ENCODE data around the gene SPEG.

Gene SPEG

GRCh38 chr2:219517954-219518778 is 83.5 kb downstream of the SPEG start:
- no peak for DNase-seq

DNA sequence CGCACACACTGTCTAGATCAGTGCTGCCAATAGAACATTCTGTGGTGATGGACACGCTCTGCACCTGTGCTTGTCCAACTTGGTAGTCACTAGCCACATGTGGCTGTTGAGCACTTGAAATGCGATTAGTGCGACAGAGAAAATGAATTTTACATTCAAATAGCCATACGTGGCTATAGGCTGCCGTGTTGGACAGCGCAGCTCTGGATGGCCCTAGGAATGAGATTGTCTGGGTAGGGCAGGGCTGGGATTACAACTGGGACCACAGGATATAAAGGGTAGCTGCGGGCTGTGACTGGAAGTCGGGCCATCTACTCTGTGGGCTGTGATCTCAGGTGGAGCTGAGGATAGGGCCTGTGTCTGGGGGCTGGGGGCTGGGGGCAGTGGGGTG is 84.9 kb downstream of the SPEG start:
- DNase-seq = no peak

DNA sequence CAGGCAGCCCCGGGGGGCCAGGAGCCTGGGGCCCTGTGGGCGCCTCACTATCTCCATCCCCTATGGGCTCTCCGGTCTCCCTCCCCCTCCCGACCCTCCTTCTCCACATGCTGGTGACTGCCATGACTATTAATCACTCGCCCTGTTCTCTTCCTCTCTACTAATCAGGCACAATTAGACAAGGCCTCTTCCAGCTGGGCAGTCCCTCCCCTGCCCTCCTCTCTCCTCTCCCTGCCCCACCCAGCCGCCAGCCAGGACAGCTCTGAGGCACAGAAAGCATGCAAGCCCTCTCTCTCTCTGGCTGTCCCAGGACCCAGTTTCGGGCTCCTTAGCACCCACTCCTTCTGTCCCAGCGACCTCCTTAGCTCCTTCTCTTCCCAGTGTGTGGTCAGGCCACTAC is 85.4 kb downstream of the SPEG start:
- no peak for DNase-seq

- no peak for DNase-seq
Measured at GRCh38 chr2:219521066-219521880, 86.6 kb downstream of the SPEG start.

- DNase-seq = no peak
Measured at GRCh38 chr2:219522111-219523030, 87.7 kb downstream of the SPEG start.

- no peak for DNase-seq
Measured at GRCh38 chr2:219523031-219523671, 88.5 kb downstream of the SPEG start.

DNA sequence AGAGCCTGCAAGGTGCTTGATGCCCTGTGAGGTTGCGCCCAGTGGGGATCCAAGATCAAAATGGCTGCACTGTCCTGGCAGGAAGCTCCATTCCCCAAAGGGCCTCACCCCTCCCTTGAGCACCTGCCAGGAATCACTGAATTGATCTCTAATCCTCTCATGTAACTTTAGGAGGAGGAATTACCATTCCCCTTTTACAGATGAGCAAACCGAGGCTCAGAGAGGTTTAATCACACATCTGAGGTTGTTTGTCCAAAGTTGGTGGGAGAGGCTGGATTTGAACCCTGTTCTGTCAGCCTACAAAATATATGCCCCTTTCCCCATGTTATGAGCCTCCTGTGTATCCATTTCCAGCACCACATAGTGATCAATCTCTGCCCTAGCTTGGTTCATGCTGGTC is 90.2 kb downstream of the SPEG start:
- DNase-seq = no peak

- DNase-seq = no peak
Measured at GRCh38 chr2:219525533-219526232, 91.0 kb downstream of the SPEG start.

- DNase-seq = no peak
Measured at GRCh38 chr2:219526320-219527075, 91.9 kb downstream of the SPEG start.

- no peak for DNase-seq
Measured at GRCh38 chr2:219527076-219527394, 92.4 kb downstream of the SPEG start.

GRCh38 chr2:219527472-219527871 is 92.8 kb downstream of the SPEG start:
- DNase-seq = no peak

DNA sequence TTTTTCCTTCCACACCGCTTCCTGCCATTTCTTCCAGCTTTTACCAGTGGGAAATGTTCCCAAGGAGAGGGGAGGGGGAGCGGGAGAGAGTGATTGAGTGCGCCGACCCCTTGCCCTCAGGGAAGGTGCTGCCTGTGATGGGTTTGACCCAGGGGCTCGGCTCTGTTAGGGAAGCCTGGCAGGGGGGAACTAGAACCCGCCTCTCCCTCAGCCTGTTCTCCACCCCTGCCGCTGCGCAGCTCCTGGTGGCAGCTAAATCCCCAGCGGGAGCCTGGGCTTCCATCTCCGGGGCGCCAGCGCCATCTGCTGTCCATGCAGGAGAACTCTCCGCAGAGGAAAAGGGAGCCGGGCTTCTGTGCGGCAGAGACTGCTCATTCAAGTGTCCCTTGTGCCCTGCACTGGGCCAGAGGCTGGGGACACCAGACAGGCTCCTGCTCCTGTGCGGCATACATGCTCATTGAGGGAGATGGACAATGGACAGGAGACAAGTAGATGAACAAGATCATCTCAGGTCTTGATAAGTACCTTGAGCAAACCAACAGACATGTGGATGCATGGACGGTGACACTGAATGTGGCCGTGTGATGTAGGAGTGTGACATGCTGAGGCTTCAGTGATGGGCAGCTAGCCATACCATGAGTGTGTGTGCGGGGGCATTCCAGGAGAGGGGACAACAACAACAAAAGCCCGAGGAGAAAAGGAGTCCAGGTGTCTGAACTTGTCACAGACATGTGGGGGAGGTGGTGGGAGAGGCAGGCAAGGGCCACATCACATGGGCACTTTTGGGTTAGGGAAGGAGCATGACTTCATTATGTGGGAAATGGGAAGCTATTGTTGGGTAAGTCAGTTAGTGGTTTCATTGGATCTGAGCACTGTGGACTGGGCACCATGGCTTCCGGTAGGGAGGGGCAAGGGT is 95.7 kb downstream of the SPEG start:
- peak; percentile 89 for DNase-seq

DNA sequence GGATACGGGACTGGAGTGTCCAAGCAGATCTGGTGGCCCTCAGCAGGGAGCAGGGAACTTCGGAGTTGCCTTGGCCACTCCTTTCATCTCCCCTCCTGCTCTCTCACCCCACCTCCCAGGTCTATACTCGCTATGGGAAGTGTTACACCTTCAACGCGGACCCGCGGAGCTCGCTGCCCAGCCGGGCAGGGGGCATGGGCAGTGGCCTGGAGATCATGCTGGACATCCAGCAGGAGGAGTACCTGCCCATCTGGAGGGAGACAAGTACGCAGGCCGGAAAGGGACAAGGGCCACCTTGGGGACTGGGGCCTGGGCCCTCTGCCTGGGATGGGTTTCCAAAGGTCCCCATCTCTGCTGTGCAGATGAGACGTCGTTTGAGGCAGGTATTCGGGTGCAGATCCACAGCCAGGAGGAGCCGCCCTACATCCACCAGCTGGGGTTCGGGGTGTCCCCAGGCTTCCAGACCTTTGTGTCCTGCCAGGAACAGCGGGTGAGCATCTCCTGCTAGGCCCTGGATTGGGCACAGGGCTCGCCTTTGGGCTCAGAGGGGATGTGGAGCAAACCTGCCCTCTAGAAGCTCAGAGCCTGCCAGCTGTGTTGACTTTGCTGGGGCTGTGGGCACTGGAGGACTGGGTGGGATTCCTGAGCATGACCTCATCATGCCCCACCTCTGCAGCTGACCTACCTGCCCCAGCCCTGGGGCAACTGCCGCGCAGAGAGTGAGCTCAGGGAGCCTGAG is 97.2 kb downstream of the SPEG start:
- DNase-seq = no peak

- DNase-seq = no peak
Measured at GRCh38 chr2:219532378-219532649, 97.7 kb downstream of the SPEG start.

- DNase-seq = no peak
Measured at GRCh38 chr2:219533930-219534661, 99.5 kb downstream of the SPEG start.

DNA sequence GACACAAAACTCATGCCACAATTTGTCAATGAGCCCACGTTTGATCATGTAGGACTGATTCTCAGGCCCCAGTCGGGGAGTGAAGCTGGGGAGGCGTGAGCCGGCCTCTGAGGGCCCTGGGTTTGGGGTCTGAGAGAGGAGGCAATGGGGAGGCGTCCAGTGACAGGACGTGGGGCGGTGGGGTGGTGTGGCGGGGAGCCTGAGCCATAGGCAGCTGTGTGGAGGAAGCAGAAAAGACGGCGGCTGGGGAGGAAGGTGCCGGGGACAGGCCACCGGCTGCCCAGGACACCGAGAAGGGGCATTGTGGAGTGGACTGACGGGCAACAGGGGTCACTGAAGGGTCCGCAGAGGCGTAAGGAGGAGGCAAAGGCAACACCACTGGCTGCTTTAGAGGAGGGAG is 101.8 kb downstream of the SPEG start:
- no peak for DNase-seq

GRCh38 chr2:219536967-219537366 is 102.3 kb downstream of the SPEG start:
- DNase-seq = no peak

- DNase-seq = no peak
Measured at GRCh38 chr2:219537657-219538488, 103.2 kb downstream of the SPEG start.

Data from activated CD4-positive, CD25-positive, alpha-beta regulatory T cell treated with anti-CD3 and anti-CD28 coated beads, Interleukin-2, amount 50 U/mL, for 72 hours (primary cell).